Measurements from ENCODE around the gene DDX20. TPM values are rescaled to one million over a fixed set of nuclear protein-coding genes. Genes with fewer than 3 reads are reported as not detected.

DDX20 gene
- total RNA-seq, 1 donor from 2014 or later: 31.6 TPM

- DNase-seq (ENCODE audit: low read depth): no peak
- no peak overlapping the region for H3K4me3 ChIP-seq (ENCODE audit: low read depth, low read length)
- no peak for TF ChIP-seq CTCF (conservative IDR thresholded peaks at IDR 0.05; ENCODE audit: low read depth, low read length)
Observed at GRCh38 chr1:111719135-111719534, 36.6 kb upstream of the DDX20 start.

- DNase-seq (ENCODE audit: low read depth): no peak
- H3K4me3 ChIP-seq (ENCODE audit: low read depth, low read length): no peak overlapping the region
- no peak for TF ChIP-seq CTCF (conservative IDR thresholded peaks at IDR 0.05; ENCODE audit: low read depth, low read length)
Observed at GRCh38 chr1:111719674-111720132, 36.0 kb upstream of the DDX20 start.

GRCh38 chr1:111720274-111720976, 35.3 kb upstream of the DDX20 start:
- no peak for TF ChIP-seq CTCF (conservative IDR thresholded peaks at IDR 0.05; ENCODE audit: low read depth, low read length)
- no peak overlapping the region for H3K4me3 ChIP-seq (ENCODE audit: low read depth, low read length)
- DNase-seq (ENCODE audit: low read depth): no peak

- no peak overlapping the region for H3K4me3 ChIP-seq (ENCODE audit: low read depth, low read length)
- no peak for TF ChIP-seq CTCF (conservative IDR thresholded peaks at IDR 0.05; ENCODE audit: low read depth, low read length)
- no peak for DNase-seq (ENCODE audit: low read depth)
Observed at GRCh38 chr1:111720977-111721786, 34.5 kb upstream of the DDX20 start.

- TF ChIP-seq CTCF (conservative IDR thresholded peaks at IDR 0.05; ENCODE audit: low read depth, low read length): no peak
- H3K4me3 ChIP-seq (ENCODE audit: low read depth, low read length): no peak overlapping the region
- DNase-seq (ENCODE audit: low read depth): no peak
Observed at GRCh38 chr1:111723091-111723806, 32.5 kb upstream of the DDX20 start.

- TF ChIP-seq CTCF (conservative IDR thresholded peaks at IDR 0.05; ENCODE audit: low read depth, low read length): no peak
- no peak for DNase-seq (ENCODE audit: low read depth)
- H3K4me3 ChIP-seq (ENCODE audit: low read depth, low read length): no peak overlapping the region
Observed at GRCh38 chr1:111723871-111724270, 31.8 kb upstream of the DDX20 start.
